Heart left ventricle (tissue), 13 donors: ENCODE results near the gene CNOT4.

Source experiments
- POLR2A ChIP-seq, 2 donors: fragments of 450-650 bp; IDR thresholded peaks; one replicate each; pipeline ENCODE4 v1.6.1; 2017; ENCODE audit warnings: antibody characterized with exemption in 2 of 2, mild to moderate bottlenecking in 2 of 2, moderate library complexity in 2 of 2
- TF ChIP-seq, protein P1 (sequence below), 12 donors: fragments of 200-600 bp; sonication (generic) in 4 of 12; IDR thresholded peaks; one replicate each; pipeline versions ENCODE4 v1.5.0 to v1.8.0; 2018 to 2022; ENCODE audit warnings: antibody characterized with exemption in 12 of 12, mild to moderate bottlenecking in 5 of 12
- donor health status: ischemic (EF 13 %, LVEDD 7.1; RV severe dilation, severe dysfunction).
- donor health status: DM: no; HTN: yes; CAD: no.
- donor health status: DM: no; HTN: no; CAD: no.
- donor health status: ischemic (EF 25% LVEDD 6.9; RV normal size, moderate dysfunction).
- donor health status: ischemic (EF 25% LVEDD 5.7; RV mildly dilated, moderate dysfunction).
- donor health status: ischemic (EF 35%, LVEDD 5.7; RV mildly dilated, moderate dysfunction).
- donor health status: nonischemic (EF 11% LVEDD 7.7; RV severe dilation, severe dysfunction).
- donor health status: DM: yes; HTN: yes; CAD: no.
- donor health status: PGD.
- donor health status: ischemic (EF 29% LVEDD 5.4; RV normal size, mild dysfunction).
- donor health status: nonischemic (EF 23%, LVEDD 6.1; RV moderate dilation, normal function).

DNA sequence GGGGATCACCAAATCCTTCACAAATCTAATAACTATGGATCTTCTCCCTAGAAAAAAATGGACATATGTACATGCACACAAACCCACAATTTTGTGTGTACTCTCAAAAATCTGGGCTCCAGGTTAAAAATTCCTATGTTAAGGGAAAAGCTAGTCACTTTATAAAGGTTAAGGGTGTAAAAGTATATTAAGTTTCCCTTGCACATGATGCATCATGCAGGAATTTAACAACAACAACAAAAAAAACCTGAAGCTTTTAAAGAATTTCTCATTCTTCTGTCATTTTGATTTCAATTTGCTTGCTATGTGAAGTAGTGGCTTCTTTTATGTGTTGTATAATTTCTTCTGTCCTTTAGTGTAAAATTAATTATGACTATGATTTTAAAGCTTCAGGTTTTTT, 123.7 kb downstream of the CNOT4 start:
- TF ChIP-seq, protein P1, sequence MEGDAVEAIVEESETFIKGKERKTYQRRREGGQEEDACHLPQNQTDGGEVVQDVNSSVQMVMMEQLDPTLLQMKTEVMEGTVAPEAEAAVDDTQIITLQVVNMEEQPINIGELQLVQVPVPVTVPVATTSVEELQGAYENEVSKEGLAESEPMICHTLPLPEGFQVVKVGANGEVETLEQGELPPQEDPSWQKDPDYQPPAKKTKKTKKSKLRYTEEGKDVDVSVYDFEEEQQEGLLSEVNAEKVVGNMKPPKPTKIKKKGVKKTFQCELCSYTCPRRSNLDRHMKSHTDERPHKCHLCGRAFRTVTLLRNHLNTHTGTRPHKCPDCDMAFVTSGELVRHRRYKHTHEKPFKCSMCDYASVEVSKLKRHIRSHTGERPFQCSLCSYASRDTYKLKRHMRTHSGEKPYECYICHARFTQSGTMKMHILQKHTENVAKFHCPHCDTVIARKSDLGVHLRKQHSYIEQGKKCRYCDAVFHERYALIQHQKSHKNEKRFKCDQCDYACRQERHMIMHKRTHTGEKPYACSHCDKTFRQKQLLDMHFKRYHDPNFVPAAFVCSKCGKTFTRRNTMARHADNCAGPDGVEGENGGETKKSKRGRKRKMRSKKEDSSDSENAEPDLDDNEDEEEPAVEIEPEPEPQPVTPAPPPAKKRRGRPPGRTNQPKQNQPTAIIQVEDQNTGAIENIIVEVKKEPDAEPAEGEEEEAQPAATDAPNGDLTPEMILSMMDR (IDR thresholded peaks at IDR 0.05): no peak
- no peak for TF ChIP-seq POLR2A (IDR thresholded peaks at IDR 0.05)
